AG08395 (cell line): ENCODE data around the gene OSM.

Experiments used
- DNase-seq: peaks from one replicate; pipeline ENCODE4 v3.0.0; 2012; ENCODE audit warnings: mixed read lengths, low spot score

OSM gene

GRCh38 chr22:30262917-30263741, 3.5 kb downstream of the OSM start:
- peak; percentile 73 for DNase-seq

GRCh38 chr22:30262112-30262511, 4.5 kb downstream of the OSM start:
- no peak for DNase-seq

GRCh38 chr22:30261134-30261533, 5.5 kb downstream of the OSM start:
- DNase-seq, result no peak

DNA sequence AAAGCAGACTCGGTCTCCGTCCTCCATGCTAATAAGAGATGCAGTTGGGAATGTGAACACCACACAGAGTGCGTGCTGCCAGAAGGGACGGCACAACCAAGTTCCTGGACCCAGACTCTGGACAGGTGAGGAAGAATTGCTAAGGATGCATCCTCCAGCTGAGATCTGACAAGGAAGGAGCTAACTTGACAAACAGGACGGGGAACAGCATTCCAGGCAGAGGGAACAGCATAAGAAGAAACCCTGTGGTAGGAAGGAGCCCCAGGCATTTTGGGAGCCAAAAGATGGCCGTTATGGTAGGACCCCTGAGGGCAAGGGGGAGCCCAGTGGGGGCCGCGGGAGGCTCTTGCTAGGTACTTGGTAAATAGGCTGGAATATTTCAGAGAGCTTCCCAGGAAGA, 6.0 kb downstream of the OSM start:
- no peak for DNase-seq

DNA sequence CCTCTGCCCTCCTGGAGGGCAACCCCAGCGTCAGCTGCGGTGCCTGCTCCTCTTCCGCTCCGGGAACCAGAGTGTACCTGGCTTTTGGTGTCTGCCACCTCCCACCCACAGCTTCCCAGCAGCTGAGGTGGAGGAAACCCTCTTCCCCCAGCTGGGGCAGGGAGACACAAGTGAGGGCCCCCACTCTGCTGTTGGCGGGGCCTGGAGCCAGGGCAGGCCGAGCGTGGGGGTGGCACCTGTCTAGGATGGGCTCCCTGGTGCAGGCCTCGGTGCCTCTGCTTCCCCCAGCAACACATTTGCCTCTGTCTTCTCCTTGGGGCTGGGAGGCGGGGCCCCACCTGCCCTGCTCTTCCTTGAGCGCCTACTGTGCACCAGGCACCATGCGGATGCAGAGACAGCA, 6.4 kb downstream of the OSM start:
- DNase-seq, result no peak

GRCh38 chr22:30254314-30254713, 12.3 kb downstream of the OSM start:
- DNase-seq, result no peak

DNA sequence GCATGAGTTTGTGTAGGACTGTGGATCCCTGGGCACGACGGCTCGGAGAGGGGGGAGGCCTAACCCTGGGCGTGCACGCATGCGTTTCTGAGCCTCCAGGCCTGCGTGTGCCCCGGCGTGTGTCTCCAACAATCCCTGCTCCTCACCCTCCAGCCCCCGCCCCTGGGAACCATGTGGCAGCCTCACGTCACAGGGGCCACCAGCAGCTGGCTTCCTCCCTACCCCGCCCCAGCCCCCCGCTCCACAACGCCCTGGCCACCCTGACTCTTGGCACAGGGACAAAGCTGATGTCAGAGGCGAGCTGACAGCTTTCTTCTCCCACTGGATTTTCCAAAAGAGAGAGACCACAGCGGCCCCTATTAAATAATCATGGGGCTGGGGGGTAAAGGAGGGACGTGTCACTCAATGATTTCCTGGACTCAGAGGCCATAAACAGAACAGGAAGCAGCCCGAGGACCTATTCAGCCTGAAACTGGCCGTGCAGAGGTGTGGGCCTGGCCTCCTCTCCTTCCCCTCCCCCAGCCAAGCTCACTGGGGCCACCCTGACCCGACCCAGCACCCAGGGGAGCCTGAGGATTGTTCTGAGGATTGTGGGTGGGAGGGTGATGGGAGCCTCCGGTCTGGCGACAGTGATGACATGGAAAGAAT, 13.3 kb downstream of the OSM start:
- DNase-seq, result peak; percentile 26

DNA sequence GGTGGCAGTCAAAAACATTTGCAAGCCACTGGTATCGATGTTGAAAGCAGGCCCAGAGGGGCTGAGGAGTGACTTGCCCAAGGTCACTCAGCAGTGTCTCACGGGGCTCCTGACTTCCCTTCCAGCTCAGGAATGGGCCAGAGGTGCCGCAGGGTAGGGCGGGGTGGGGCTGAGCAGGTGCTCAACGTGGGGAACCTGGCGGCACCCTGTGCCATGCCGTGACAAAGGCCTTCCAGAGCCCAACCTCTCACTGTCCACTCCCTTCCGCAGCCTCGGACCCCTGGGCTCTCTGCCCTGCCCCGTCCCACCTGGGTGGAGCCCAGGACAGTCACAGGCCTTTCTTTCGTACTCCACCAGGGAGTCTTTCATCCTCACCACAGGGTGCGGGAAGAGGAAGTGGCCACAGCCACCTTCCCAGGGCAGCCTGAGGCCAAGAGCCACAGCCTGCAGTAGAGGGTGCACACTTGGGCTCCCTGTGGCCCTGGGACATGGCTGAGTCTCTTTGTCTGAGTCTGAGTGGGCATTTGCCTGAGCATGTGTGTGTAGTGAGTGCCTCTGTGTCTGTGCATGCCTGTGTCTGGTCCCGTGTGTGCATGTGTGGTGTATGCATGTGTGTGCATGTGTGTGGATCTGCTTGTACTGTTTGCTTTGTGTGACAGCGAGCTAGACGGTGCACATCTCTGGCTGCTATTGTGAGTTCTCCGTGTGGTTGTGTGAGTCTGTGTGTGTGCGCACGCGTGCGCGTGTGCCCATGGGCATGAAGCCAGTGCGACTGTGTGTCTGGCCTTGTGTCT, 14.0 kb downstream of the OSM start:
- no peak for DNase-seq

GRCh38 chr22:30251711-30252110, 14.9 kb downstream of the OSM start:
- DNase-seq, result no peak

DNA sequence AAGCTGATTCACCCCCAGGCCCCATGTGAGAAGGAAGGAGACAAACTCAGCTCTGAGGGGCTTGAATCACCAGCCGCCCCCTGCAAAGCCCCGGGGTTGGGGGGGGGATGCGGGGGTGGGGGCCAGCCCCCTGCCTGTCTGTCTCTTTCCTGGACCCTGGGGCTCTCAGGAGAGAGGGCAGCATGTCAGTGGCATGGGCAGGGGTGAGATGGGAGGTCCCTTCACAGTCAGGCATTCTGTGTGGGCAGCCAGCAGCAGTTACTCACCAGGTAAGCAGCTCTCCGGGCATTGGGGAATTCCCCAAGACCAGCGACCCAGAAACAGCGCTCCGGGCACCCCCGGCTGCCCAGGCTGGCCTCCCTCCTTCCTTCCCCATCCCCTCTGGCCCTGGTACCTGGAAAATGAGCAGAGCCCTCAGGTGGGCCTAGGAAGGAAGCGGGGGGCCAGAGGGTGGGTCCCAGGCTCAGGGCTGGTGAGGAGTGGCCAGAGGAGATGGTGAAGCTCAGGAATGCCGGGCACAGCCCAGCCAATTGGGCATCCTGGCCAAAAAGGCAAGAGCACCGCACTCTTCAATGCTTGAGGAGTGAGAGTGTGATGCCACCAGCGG, 15.9 kb downstream of the OSM start:
- peak; percentile 40 for DNase-seq

GRCh38 chr22:30250039-30250565, 16.5 kb downstream of the OSM start:
- DNase-seq, result no peak

GRCh38 chr22:30249049-30250038, 17.3 kb downstream of the OSM start:
- no peak for DNase-seq

- no peak for DNase-seq
These were observed 18.2 kb downstream of the OSM start for GRCh38 chr22:30248484-30248883.

DNA sequence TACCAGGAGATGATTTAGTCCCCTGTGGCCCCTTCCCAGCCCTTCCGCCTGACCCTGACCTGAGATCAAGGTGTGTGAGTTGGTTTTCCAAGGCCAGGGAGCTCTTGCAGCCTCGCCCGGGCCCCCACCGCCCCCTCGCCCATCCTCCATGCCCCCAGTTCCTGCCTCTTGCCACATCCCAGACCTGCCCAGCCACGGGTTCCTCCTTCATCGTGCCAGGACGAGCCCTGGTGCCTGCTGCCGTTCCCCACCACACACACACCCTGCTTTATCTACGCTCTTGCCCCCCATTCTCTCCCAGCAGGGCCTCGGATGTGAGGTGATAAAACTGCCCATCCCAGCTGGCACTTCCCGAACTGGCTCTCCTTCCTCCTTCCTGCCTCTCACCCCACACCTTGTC, 18.7 kb downstream of the OSM start:
- DNase-seq, result no peak

GRCh38 chr22:30247561-30247960, 19.1 kb downstream of the OSM start:
- DNase-seq, result no peak

- peak; percentile 66 for DNase-seq
These were observed 19.8 kb downstream of the OSM start for GRCh38 chr22:30246814-30247376.

DNA sequence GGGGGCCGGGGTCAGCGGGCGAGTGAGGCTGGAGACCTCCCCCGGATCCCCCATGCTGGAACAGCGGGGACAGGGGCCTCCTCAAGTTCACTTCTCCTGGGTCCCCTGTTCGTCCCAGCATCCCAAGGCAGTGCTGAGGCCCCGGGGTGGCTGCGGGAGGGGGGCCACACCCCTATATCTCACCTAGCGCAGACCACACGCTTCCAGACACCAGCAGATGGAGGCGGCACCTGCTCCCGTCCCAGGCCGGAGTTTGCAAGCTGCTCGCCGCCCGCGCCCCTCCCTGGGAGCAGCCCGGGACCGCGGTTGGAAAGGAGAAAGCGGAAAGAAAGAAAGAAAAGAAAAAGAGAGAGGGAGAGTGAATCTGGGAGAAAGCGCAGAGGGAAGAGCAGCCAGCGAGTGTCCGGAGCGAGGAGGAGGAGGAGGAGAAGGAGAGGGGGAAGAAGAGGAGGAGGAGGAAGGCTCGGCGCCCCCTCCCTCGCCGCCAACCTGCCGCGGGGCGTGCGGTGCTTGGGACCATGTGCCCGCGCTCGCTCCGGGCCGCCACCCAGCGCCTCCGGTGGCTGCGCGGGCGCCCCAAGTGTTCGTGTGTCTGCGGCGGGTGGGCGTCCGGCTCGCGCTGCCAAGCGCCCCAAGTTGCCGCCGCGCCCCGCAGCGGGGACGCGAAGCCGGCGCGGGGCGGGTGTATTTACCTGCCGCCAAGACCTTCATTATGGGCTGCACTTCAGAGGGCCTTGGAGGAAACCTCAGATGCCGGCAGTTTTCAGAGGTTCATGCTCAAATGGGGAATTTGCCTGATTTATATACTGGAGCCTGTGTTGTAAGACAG, 20.5 kb downstream of the OSM start, which contains the start of gene LIF:
TSS of gene LIF (minus strand) at position 775 of the 829 bp plus-strand sequence. CDS start at position 711, 64 bp downstream.
- no peak for DNase-seq

GRCh38 chr22:30245181-30245984, 21.3 kb downstream of the OSM start:
- DNase-seq, result no peak

DNA sequence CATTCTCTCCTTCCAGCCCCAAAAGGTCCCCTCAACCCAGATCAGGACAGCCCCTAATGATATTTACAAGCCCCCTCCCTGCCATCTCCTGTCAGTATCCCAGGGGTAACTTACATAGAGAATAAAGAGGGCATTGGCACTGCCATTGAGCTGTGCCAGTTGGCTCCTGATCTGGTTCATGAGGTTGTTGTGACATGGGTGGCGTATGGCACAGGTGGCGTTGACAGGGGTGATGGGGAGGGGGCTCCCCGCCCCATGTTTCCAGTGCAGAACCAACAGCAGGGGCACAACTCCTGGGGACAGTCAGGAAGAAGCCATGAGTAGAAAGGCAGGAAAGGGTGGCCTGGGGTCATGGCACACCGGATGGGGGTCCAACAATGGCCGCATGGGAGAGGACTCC, 22.0 kb downstream of the OSM start:
- no peak for DNase-seq
